GM21786 (cell line): Measurements from ENCODE around the gene KCNMA1.

Experiments
- ATAC-seq: cut with Tn5 transposase; IDR thresholded peaks from one replicate; pipeline ENCODE4 v1.9.1; 2021; ENCODE audit not compliant: unreplicated experiment

The KCNMA1 gene

DNA sequence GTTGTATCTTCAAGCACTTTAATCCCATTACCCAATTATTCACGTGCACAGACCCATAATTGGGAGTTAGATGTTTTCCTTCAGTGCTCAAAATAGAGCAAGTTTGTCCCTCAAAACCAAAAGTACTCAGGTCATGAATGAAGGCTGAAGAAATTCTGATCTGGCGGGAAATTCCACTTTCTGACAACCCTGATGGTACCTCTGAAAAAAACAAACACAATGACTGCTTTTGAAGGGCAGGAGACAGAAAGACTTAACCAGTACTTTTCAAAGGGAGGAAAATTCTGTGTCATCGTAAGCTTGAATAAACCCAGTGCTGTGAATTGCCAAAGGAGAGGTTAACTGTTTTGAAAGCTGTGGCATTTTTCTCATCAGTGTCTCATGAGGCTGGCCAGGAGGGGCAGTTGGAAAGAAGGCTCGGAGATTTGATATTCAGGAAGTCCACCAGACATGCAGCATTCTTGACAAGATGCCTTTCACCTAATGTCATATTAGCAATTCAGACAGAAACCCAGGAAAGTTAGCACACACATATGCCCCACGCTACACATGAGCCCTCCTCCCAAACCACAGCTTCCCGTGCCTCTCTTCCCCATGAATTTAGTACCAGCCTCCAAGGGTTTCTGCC lies 347.0 kb downstream of the KCNMA1 start:
- ATAC-seq, result no peak

DNA sequence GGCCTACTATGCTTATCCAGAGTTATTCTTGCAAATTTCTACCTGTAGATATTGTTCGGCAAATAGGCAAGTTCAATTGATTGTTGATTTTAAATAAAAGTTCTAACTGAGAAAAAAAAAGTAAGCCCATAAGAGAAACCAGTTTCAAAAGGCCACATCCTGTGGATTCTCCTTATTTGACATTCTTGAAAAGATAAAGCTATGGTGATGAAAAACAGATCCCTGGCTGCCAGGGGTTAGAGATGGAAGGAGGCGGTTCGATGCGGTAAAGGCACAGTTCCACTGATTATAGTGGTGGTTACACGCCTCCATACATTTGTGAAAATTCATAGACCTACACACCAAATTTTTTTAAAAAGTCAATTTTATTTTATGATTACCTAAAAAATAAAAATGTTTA lies 347.8 kb downstream of the KCNMA1 start:
- no peak for ATAC-seq

DNA sequence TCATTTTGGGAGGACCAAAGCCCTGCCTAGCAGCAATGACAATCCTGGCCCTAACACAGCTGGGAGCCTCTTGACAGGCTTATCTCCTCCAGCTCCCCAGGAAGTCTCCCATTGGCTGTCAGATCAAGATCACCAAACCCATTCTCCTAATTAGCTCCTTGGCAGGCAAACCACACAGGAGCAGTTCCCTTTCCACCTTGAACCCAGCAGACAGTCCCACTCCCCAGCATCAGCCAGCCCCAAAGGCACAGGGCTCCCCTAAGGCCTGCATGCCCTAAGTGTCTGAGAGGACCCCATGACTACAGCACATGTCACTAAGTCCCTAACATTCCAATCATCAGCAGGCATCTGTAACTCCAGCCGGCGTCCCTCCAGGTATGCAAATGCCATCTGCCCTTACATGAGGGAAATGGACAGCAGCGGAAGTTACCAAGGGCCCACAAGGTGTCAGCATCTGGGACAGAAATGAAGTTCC lies 348.5 kb downstream of the KCNMA1 start:
- ATAC-seq, result no peak

DNA sequence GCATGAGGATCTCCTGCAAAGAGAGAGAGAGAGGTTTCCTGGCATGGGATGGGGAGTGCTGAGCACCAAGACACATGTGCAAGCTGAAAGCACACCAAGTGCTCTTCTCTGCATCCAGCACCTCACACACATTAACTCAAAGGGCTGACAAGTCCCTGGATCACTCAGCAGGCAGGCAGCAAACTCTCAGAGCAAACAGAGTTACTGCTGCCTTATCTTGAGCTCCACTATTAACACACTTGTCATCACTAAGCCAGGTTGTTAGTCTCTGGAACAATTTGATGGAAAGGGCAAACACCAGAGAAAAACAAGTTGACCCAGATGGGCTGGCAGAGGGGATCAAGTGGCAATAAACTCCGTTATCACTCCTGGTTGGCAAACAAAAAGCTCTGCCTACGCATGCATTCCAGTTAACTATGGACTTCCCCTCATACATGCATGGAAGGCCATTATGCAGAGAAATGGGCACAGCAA lies 349.9 kb downstream of the KCNMA1 start:
- ATAC-seq, result no peak

DNA sequence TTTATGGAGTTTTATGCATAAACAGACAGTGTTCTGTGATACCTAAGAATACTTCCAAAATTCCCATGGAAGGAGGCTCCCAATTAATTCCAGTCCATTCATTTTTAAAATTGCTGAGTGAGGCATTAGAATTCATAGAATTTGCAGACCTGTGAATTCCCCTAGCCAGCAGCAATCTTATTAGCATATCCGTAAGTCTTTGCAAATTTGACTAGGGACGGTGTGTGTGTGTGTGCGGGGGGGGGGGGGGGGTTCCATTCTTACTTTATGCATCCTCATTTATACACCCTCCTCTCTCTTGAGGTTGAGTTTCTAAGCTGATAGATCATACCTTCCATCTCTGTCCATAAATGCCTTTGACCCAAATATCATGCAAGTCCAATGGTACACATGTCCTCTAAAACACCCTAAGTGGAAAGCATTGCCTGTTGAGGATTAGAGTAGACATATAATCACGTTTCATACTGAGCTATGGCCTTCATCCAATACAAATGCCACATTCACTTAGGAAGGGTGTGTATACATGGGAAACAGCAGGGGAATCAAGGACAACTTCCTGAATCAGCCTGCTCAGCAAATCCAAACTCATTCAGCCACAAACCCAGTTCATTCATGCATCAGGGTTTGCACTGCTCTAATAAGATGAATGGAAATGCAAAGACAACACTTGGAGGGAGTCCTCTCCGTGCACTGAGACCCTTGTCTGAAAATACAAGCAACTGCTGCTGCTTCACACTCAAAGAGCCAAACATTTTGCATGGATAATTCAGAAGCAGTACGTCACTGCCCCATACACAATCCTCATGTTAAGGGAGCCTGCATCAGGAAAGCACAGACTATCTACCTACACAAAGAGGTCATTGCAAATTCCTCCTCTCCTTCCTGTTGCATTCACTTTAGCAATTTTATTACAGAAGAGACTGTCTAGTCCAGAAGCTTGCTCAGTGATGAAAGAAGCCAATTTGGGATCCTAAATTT lies 350.8 kb downstream of the KCNMA1 start:
- no peak for ATAC-seq

- no peak for ATAC-seq
Observed at GRCh38 chr10:77285529-77286182, 352.0 kb downstream of the KCNMA1 start.

DNA sequence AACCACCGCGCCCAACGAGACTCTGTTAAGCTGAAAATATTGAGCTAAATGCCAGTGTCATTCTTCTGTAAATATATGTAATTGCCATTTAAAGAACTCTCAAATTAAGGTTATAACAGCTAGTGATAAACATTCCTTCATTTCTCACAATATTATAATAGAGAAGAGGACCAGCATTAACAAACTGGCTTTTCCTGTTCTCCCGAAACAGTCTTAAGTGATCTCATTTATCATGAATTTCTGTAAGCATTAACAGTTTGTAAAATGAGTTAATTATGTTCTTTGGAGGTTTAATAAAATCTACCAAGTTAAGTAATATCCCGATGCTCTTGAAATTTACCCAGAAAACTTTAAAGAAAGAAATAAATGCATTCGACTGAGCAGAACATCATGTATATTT lies 352.8 kb downstream of the KCNMA1 start:
- ATAC-seq, result no peak

GRCh38 chr10:77283326-77283725 lies 354.3 kb downstream of the KCNMA1 start:
- no peak for ATAC-seq

GRCh38 chr10:77282163-77282562 lies 355.4 kb downstream of the KCNMA1 start:
- no peak for ATAC-seq

GRCh38 chr10:77281719-77282118 lies 355.9 kb downstream of the KCNMA1 start:
- no peak for ATAC-seq

GRCh38 chr10:77279207-77279606 lies 358.4 kb downstream of the KCNMA1 start:
- ATAC-seq, result no peak

DNA sequence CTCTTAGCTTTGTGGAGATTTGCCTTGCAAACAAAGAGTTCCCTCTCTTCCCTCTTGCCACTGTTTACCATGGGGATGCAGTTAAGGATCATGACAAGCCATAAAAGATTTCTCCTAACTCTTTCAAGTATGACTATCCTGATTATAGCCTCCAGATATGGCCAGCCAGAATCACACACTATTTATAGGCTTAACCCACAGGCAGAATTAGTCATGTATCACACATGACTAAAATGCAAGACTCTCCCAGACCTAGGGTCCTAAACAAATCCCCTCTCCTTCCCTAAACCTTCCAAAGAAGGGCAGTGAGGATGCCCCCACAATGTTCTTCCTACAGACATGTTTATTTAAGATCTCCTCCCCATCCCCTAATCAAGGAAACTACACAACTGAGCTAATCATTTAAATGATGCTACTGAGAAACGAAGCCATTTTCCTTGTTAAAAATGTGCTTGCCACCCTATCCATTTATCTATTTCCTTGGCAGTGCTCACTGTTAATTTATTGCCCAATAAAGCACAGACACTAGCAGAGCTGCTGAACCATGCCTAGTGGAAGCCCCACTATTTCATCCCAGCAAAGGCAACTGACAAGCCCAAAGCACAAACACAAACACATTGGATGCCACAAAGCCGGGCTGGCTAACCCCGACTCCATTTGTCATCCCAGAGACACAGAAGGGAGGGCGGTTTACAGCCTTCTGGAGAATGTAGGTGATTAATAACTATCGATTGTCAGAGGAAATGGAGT lies 363.4 kb downstream of the KCNMA1 start:
- ATAC-seq, result no peak

DNA sequence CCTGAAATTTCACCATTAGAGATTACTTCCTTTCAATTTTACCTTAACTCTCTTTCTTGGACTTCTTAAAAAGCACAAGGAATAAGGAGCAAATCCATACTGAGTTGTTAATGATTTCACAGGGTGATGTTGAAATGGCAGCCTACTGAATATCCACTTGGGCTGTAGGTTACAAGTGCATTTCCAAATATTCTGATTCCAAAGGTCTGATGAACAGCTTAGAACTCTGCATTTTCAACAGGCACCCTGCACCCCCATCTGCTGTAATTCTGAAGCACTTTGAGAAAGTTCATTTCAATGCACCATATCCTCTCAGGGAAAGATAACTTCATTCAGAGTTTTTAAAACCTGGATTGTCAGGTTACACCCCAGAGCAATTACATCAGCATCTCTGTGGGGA lies 368.4 kb downstream of the KCNMA1 start:
- ATAC-seq, result no peak

DNA sequence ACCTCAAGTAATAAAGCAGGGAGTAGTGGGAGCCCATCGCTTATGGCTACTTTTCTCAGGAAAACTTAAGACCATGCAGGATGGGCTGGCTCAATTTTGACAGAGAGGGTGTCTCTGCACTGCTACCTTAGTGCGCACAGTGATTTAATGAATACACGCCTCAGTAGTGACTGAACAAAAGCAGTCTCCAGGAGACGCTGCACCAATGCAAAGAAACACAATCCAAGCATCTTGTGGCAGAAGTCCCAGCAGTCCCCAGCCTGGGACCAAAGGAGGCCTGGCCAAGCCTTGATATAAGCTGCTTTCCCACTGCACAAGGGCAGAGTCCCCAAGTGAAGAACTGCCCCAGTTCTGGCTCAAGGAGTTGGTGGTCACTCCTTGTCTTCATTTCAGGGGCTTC lies 368.9 kb downstream of the KCNMA1 start:
- ATAC-seq, result no peak

GRCh38 chr10:77267703-77268675 lies 369.6 kb downstream of the KCNMA1 start:
- no peak for ATAC-seq

DNA sequence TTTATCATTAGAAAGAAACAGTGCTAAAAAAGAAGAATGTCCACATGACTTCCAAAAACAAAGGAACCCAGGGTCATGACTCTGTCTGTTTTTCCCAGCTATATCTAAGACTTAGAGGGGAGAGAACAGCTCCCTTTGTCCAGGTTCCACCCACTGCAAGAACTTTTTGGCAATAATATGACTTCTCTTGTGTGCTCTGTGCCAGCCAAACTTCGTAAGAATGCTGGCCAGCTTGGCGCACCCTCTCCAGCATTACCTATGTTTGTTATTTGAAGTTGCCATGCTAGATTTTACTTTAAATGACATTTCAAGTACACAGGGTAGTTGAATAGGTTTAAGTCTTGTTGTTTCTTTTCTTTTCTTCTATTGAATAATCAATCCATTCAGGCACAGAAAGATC lies 371.4 kb downstream of the KCNMA1 start:
- no peak for ATAC-seq

DNA sequence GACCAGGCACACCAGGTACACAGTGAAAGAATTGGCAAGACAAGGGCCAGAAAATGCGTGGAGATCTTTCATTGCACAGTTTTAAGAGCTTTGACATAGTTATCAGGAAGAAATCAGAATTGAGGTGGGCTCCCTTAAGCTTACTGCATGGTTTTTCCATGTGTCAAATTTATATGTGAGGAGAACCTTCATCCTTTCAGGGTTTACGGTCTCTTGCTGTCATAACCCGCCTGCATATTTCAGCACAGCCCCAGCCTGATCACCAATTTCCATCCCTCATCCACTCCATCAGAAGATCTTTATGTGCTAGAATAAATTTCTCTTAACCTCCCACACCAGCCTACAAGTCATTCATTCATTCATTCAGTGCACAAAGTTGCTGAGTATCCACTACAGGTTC lies 373.1 kb downstream of the KCNMA1 start:
- ATAC-seq, result no peak

DNA sequence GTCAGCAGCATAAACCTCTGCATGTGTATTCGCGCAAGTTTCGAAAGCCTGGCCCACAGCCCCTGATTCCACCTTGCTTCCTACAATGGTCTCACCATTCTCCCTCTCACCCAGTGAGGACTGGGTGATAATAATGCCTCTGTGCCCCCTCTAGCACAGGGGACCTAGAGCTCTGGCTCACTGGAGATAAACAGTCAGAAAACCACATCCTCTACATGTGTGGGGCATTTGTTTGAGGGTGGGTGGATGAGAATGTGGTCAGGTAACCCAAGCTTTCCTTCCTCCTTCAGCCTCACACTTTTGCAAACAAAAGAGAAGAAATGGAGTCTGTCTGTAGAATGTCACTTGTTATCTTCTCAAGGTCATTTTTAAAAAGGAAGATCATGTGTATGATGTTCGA lies 373.5 kb downstream of the KCNMA1 start:
- ATAC-seq, result no peak

GRCh38 chr10:77263700-77264099 lies 373.9 kb downstream of the KCNMA1 start:
- ATAC-seq, result no peak

DNA sequence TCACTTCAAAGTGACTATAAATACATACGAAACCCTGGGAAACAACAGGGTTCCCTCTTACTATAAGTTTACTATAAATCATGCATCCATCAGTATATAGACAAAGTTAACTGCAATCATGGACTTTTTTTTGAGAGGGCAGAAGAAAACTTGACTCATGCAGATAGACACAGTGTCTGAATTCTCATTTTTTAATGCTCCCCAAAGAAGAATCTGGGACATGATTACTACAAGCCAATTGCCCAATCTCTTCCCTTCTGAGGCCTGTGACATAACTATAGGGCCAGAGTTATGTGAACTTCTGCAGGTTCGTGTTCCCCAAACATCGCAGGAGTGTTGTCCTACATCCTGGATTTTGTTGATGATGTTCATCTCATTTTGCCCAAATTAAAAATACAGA lies 376.5 kb downstream of the KCNMA1 start:
- no peak for ATAC-seq
